ENCODE measurements around the gene PKLR.

DNA sequence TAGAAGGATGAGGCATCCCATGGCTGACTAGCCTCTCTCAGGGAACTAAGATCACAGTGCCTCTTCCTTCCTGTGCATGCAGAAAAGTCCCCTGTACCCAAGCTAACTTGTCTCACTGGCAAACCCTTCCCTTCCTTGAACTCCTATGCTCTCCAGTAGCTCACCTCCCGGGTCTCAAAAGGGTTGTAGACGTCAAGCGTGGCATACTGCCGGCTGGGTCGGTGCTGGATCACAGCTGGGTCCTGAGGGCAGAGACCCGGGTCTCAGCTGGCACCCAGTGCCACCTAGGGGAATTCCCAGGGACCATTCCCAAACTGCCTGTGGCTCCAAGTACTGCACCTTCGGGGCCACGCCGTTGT is 39.8 kb downstream of the PKLR start:
- TF ChIP-seq, protein P1, sequence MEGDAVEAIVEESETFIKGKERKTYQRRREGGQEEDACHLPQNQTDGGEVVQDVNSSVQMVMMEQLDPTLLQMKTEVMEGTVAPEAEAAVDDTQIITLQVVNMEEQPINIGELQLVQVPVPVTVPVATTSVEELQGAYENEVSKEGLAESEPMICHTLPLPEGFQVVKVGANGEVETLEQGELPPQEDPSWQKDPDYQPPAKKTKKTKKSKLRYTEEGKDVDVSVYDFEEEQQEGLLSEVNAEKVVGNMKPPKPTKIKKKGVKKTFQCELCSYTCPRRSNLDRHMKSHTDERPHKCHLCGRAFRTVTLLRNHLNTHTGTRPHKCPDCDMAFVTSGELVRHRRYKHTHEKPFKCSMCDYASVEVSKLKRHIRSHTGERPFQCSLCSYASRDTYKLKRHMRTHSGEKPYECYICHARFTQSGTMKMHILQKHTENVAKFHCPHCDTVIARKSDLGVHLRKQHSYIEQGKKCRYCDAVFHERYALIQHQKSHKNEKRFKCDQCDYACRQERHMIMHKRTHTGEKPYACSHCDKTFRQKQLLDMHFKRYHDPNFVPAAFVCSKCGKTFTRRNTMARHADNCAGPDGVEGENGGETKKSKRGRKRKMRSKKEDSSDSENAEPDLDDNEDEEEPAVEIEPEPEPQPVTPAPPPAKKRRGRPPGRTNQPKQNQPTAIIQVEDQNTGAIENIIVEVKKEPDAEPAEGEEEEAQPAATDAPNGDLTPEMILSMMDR (IDR thresholded peaks at IDR 0.05) = no peak
- no peak for TF ChIP-seq POLR2A (IDR thresholded peaks at IDR 0.05)
